ENCODE results near the gene RGMB.

RGMB gene

GRCh38 chr5:98768160-98768959 is 5.1 kb upstream of the RGMB start:
- no peak for DNase-seq (ENCODE audit: low read depth in 2 of 2, low spot score in 1 of 2)

GRCh38 chr5:98768960-98769209 is 4.6 kb upstream of the RGMB start:
- no peak for DNase-seq (ENCODE audit: low read depth in 2 of 2, low spot score in 1 of 2)

GRCh38 chr5:98769210-98769958 is 4.1 kb upstream of the RGMB start:
- no peak for DNase-seq (ENCODE audit: low read depth in 2 of 2, low spot score in 1 of 2)

- no peak for DNase-seq (ENCODE audit: low read depth in 2 of 2, low spot score in 1 of 2)
Observed at GRCh38 chr5:98769959-98770208, 3.6 kb upstream of the RGMB start.

GRCh38 chr5:98770209-98770910 is 3.1 kb upstream of the RGMB start:
- DNase-seq (ENCODE audit: low read depth in 2 of 2, low spot score in 1 of 2): no peak

GRCh38 chr5:98770911-98771322 is 2.5 kb upstream of the RGMB start:
- DNase-seq (ENCODE audit: low read depth in 2 of 2, low spot score in 1 of 2): no peak

- no peak for DNase-seq (ENCODE audit: low read depth in 2 of 2, low spot score in 1 of 2)
Observed at GRCh38 chr5:98771382-98772109, 1.9 kb upstream of the RGMB start.

- peak in 1 of 2 donors; percentile 27 for DNase-seq (ENCODE audit: low read depth in 2 of 2, low spot score in 1 of 2)
Observed at GRCh38 chr5:98772415-98773213, 849 bp upstream of the RGMB start.

GRCh38 chr5:98773214-98773463 is 324 bp upstream of the RGMB start:
- no peak for DNase-seq (ENCODE audit: low read depth in 2 of 2, low spot score in 1 of 2)

GRCh38 chr5:98774192-98775033 is 950 bp downstream of the RGMB start:
- no peak for DNase-seq (ENCODE audit: low read depth in 2 of 2, low spot score in 1 of 2)

- no peak for DNase-seq (ENCODE audit: low read depth in 2 of 2, low spot score in 1 of 2)
Observed at GRCh38 chr5:98775246-98776065, 2.0 kb downstream of the RGMB start.

GRCh38 chr5:98776066-98776705 is 2.7 kb downstream of the RGMB start:
- DNase-seq (ENCODE audit: low read depth in 2 of 2, low spot score in 1 of 2): no peak

- DNase-seq (ENCODE audit: low read depth in 2 of 2, low spot score in 1 of 2): no peak
Observed at GRCh38 chr5:98777295-98777694, 3.8 kb downstream of the RGMB start.

- DNase-seq (ENCODE audit: low read depth in 2 of 2, low spot score in 1 of 2): no peak
Observed at GRCh38 chr5:98779264-98779877, 5.9 kb downstream of the RGMB start.

GRCh38 chr5:98780390-98780789 is 6.9 kb downstream of the RGMB start:
- no peak for DNase-seq (ENCODE audit: low read depth in 2 of 2, low spot score in 1 of 2)

- no peak for DNase-seq (ENCODE audit: low read depth in 2 of 2, low spot score in 1 of 2)
Observed at GRCh38 chr5:98781520-98781919, 8.1 kb downstream of the RGMB start.

GRCh38 chr5:98781964-98782363 is 8.5 kb downstream of the RGMB start:
- DNase-seq (ENCODE audit: low read depth in 2 of 2, low spot score in 1 of 2): no peak

GRCh38 chr5:98783051-98783649 is 9.7 kb downstream of the RGMB start:
- no peak for DNase-seq (ENCODE audit: low read depth in 2 of 2, low spot score in 1 of 2)
